Endodermal cell (in vitro differentiated cells): ENCODE results near the gene DOK6. TPM values are rescaled to one million over a fixed set of nuclear protein-coding genes. Genes with fewer than 3 reads are reported as not detected.

Source experiments
- DNase-seq: peaks from one replicate; pipeline ENCODE4 v3.0.0-alpha.2; 2017
- H3K27ac ChIP-seq: 2 replicates; pipeline ENCODE4 v1.5.1; 2013; ENCODE audit warnings: mild to moderate bottlenecking, low read depth, low read length, moderate library complexity
- H3K27me3 ChIP-seq: 2 replicates; pipeline ENCODE4 v1.6.1; 2013; ENCODE audit warnings: mild to moderate bottlenecking, low read length, moderate library complexity; ENCODE audit not compliant: insufficient read depth, control insufficient read depth, poor library complexity, severe bottlenecking
- H3K36me3 ChIP-seq: 2 replicates; pipeline ENCODE4 v1.7.0; 2013; ENCODE audit warnings: mild to moderate bottlenecking, low read length, moderate library complexity; ENCODE audit not compliant: control insufficient read depth, insufficient read depth
- H3K4me1 ChIP-seq: one replicate; pipeline ENCODE4 v1.7.0; 2013; ENCODE audit warnings: low read length; ENCODE audit not compliant: control insufficient read depth, insufficient read depth
- H3K4me3 ChIP-seq: 2 replicates; pipeline ENCODE4 v1.5.1; 2013; ENCODE audit warnings: mild to moderate bottlenecking, low read length, moderate library complexity
- H3K9ac ChIP-seq: 2 replicates; pipeline ENCODE4 v1.6.1; 2013; ENCODE audit warnings: mild to moderate bottlenecking, low read length, moderate library complexity; ENCODE audit not compliant: poor library complexity, severe bottlenecking; ENCODE audit errors: extremely low read depth
- H3K9me3 ChIP-seq: 2 replicates; pipeline ENCODE4 v1.6.1; 2013; ENCODE audit warnings: mild to moderate bottlenecking, low read length, moderate library complexity; ENCODE audit not compliant: control insufficient read depth
- H3K27ac Mint-ChIP-seq: 2 replicates; pipeline ENCODE4 v1.8.0; 2020; ENCODE audit warnings: mixed read lengths
- H3K27me3 Mint-ChIP-seq: 2 replicates; pipeline ENCODE4 v1.8.0; 2021; ENCODE audit warnings: mild to moderate bottlenecking, mixed read lengths; ENCODE audit not compliant: insufficient read depth
- H3K36me3 Mint-ChIP-seq: 2 replicates; pipeline ENCODE4 v1.8.0; 2020; ENCODE audit warnings: low read depth, mixed read lengths
- H3K4me1 Mint-ChIP-seq: 2 replicates; pipeline ENCODE4 v1.8.0; 2020; ENCODE audit warnings: mixed read lengths
- H3K4me3 Mint-ChIP-seq: 2 replicates; pipeline ENCODE4 v1.8.0; 2020; ENCODE audit warnings: mild to moderate bottlenecking, moderate library complexity, mixed read lengths
- H3K9me3 Mint-ChIP-seq: 2 replicates; pipeline ENCODE4 v1.8.0; 2020; ENCODE audit warnings: mild to moderate bottlenecking, mixed read lengths
- CTCF ChIP-seq: fragments of 200-600 bp; sonication (generic); conservative IDR thresholded peaks from 2 replicates; pipeline ENCODE4 v1.5.0; 2021; ENCODE audit warnings: antibody characterized with exemption, mild to moderate bottlenecking
- WGBS, 2 experiments: methylation state at CpG; one replicate each; pipeline versions ENCODE4 v1.1.5 to v1.1.7; 2013; ENCODE audit warnings: missing lambda C conversion rate in 2 of 2, mixed read lengths in 1 of 2; ENCODE audit not compliant: insufficient coverage in 1 of 2, insufficient read length in 1 of 2; 5-methylcytosine and 5-hydroxymethylcytosine counted together
- total RNA-seq, 2 donors: library from RNA; stranded (reverse); fragmentation: NEBNext Ultra II Directional in 1 of 2; extraction: Animal tissue kit (Norgen Biotek cat#: 25700) in 1 of 2; gene quantifications; 2 replicates in 1 of 2; 3 replicates in 1 of 2; pipeline ENCODE4 v1.2.1, GENCODE V29; 2021

The DOK6 gene
- total RNA-seq, 2 donors from 2014 or later = 5.7 to 5.9 TPM

- no peaks in the 10 kb centered on the region for H3K36me3 ChIP-seq
- no peak for DNase-seq
- no peak for TF ChIP-seq CTCF
- no peaks in the 10 kb centered on the region for H3K27me3 Mint-ChIP-seq
- no peak overlapping the region for H3K9ac ChIP-seq
- H3K36me3 Mint-ChIP-seq = no peaks in the 10 kb centered on the region
- H3K9me3 Mint-ChIP-seq = no peaks in the 10 kb centered on the region
- no peak overlapping the region for H3K27ac Mint-ChIP-seq
- WGBS, 2 experiments = 94 to 100% methylated on average over 5 to 6 of the region's 6 CpGs
- no peaks in the 10 kb centered on the region for H3K4me1 ChIP-seq
- no peaks in the 10 kb centered on the region for H3K9me3 ChIP-seq
- no peak overlapping the region for H3K27ac ChIP-seq
- no peaks in the 10 kb centered on the region for H3K27me3 ChIP-seq
- no peaks in the 10 kb centered on the region for H3K4me1 Mint-ChIP-seq
- H3K4me3 Mint-ChIP-seq = no peak overlapping the region
- no peak overlapping the region for H3K4me3 ChIP-seq
Observed at GRCh38 chr18:69677595-69677994, 276.9 kb downstream of the DOK6 start.

- Histone ChIP-seq H3K4me3 (no peak overlapping the region), H3K4me1 (no peaks in the 10 kb centered on the region), H3K27me3 (no peaks in the 10 kb centered on the region), H3K9ac (no peak overlapping the region), H3K27ac (no peak overlapping the region), H3K9me3 (no peaks in the 10 kb centered on the region), H3K36me3 (no peaks in the 10 kb centered on the region)
- DNase-seq = no peak
- H3K27me3 Mint-ChIP-seq = no peaks in the 10 kb centered on the region
- no peaks in the 10 kb centered on the region for H3K9me3 Mint-ChIP-seq
- WGBS, 2 experiments = 88 to 93% methylated on average over 3 to 4 of the region's 4 CpGs
- no peak for TF ChIP-seq CTCF
- H3K4me3 Mint-ChIP-seq = no peak overlapping the region
- no peaks in the 10 kb centered on the region for H3K36me3 Mint-ChIP-seq
- no peaks in the 10 kb centered on the region for H3K4me1 Mint-ChIP-seq
- H3K27ac Mint-ChIP-seq = no peak overlapping the region
Observed at GRCh38 chr18:69680123-69680522, 279.4 kb downstream of the DOK6 start.

GRCh38 chr18:69683176-69683575, 282.5 kb downstream of the DOK6 start:
- no peaks in the 10 kb centered on the region for H3K27me3 ChIP-seq
- H3K9ac ChIP-seq = no peak overlapping the region
- H3K27ac ChIP-seq = no peak overlapping the region
- H3K4me1 ChIP-seq = no peaks in the 10 kb centered on the region
- Mint-ChIP-seq H3K4me1 (no peaks in the 10 kb centered on the region), H3K27ac (no peak overlapping the region), H3K4me3 (no peak overlapping the region), H3K27me3 (no peaks in the 10 kb centered on the region), H3K36me3 (no peaks in the 10 kb centered on the region), H3K9me3 (no peaks in the 10 kb centered on the region)
- H3K4me3 ChIP-seq = no peak overlapping the region
- DNase-seq = no peak
- WGBS, 2 experiments = 88 to 91% methylated on average over 2 of the region's 2 CpGs
- H3K9me3 ChIP-seq = no peaks in the 10 kb centered on the region
- no peak for TF ChIP-seq CTCF
- no peaks in the 10 kb centered on the region for H3K36me3 ChIP-seq
